HCT116 (cell line): ENCODE results near the gene CPS1. TPM values are rescaled to one million over a fixed set of nuclear protein-coding genes. Genes with fewer than 3 reads are reported as not detected.

Experiments
- ATAC-seq: fragments of 200-7000 bp; cut with Tn5 transposase; 2 replicates; pipeline ENCODE4 v1.9.1; 2020; ENCODE audit warnings: mild to moderate bottlenecking, moderate library complexity
- BruUV-seq: library from RNA; stranded (reverse); fragments of 400-500 nt; replicated peaks from 2 replicates; lab custom pipeline; 2021; lab: Mats Ljungman, UMichigan
- CTCF ChIA-PET: fragments of 300-600 bp; sonication (Branson Sonifier 250); formaldehyde crosslinking; loops from one replicate; lab custom pipeline; 2021; ENCODE audit warnings: antibody characterized with exemption; lab: Charles Lee
- POLR2A ChIA-PET: fragments of 300-600, 350-600 bp; sonication (Branson Sonifier 250); formaldehyde crosslinking; loops from one replicate; lab custom pipeline; 2021; ENCODE audit warnings: antibody characterized with exemption; lab: Charles Lee
- RAD21 ChIA-PET, 2 experiments: fragments of 300-600 bp; sonication (Branson Sonifier 250); formaldehyde crosslinking; loops; one replicate each; lab custom pipeline; 2023; ENCODE audit warnings: low total read pairs in 2 of 2; ENCODE audit not compliant: uncharacterized antibody in 2 of 2, unreplicated experiment in 2 of 2, low non-redundant PET in 1 of 2; lab: Charles Lee
- DNase-seq: peaks from one replicate; pipeline ENCODE4 v3.0.0-alpha.2; 2010; ENCODE audit warnings: low read depth, low spot score
- H2AFZ ChIP-seq: fragments of 200-600 bp; shearing (Covaris generic), sonication (generic); 2 replicates; pipeline ENCODE4 v1.6.1; 2017; ENCODE audit warnings: low read depth, mixed run types, mixed read lengths, antibody characterized with exemption, low read length; ENCODE audit not compliant: poor library complexity, severe bottlenecking
- H3K27ac ChIP-seq: 2 replicates; pipeline ENCODE4 v1.5.1; 2012; ENCODE audit warnings: low read depth, low read length
- H3K27me3 ChIP-seq: fragments of 200-600 bp; sonication (generic); 2 replicates; pipeline ENCODE4 v1.6.1; 2016; ENCODE audit warnings: mixed run types, low read length, mixed read lengths; ENCODE audit not compliant: insufficient read depth
- H3K36me3 ChIP-seq, 2 experiments: fragments of 200-500 bp in 1 of 2; fragments of 200-600 bp in 1 of 2; sonication (Bioruptor generic) in 1 of 2; sonication (generic) in 1 of 2; 2 replicates each; pipeline versions ENCODE4 v1.5.1 to v1.6.1; 2014 to 2016; ENCODE audit warnings: low read length in 2 of 2, inconsistent platforms in 1 of 2, mixed read lengths in 1 of 2, mixed run types in 1 of 2; ENCODE audit not compliant: insufficient read depth in 2 of 2, control insufficient read depth in 1 of 2
- H3K4me1 ChIP-seq, 2 experiments: fragments of 200-600 bp in 1 of 2; sonication (generic) in 1 of 2; 2 replicates each; pipeline versions ENCODE4 v1.5.1 to v1.6.1; 2012 to 2017; ENCODE audit warnings: low read length in 2 of 2, inconsistent platforms in 1 of 2, mild to moderate bottlenecking in 1 of 2, mixed read lengths in 1 of 2, mixed run types in 1 of 2, moderate library complexity in 1 of 2; ENCODE audit not compliant: insufficient read depth in 2 of 2, control insufficient read depth in 1 of 2
- H3K4me2 ChIP-seq: fragments of 200-600 bp; sonication (generic); 2 replicates; pipeline ENCODE4 v1.6.1; 2017; ENCODE audit warnings: mixed run types, low read length, mixed read lengths
- H3K4me3 ChIP-seq, 2 experiments: fragments of 200-600 bp in 1 of 2; sonication (generic) in 1 of 2; replicated peaks in 1 of 2; 2 replicates each; pipeline ENCODE4 v1.5.1; 2011 to 2016; ENCODE audit warnings: low read length in 2 of 2, control low read depth in 1 of 2, low read depth in 1 of 2, mild to moderate bottlenecking in 1 of 2, mixed read lengths in 1 of 2, mixed run types in 1 of 2
- H3K79me2 ChIP-seq: fragments of 200-600 bp; sonication (generic); 2 replicates; pipeline ENCODE4 v1.6.1; 2017; ENCODE audit warnings: mild to moderate bottlenecking, mixed run types, low read length, moderate library complexity, mixed read lengths; ENCODE audit not compliant: insufficient read depth
- H3K9ac ChIP-seq: fragments of 200-600 bp; sonication (generic); 2 replicates; pipeline ENCODE4 v1.6.1; 2016; ENCODE audit warnings: low read length, mixed read lengths
- H3K9me2 ChIP-seq: fragments of 200-600 bp; sonication (generic), shearing (Covaris generic); 2 replicates; pipeline ENCODE4 v1.6.1; 2017; ENCODE audit warnings: mixed run types, mild to moderate bottlenecking, moderate library complexity; ENCODE audit not compliant: insufficient read depth
- H3K9me3 ChIP-seq, 2 experiments: fragments of 200-500 bp in 1 of 2; fragments of 200-600 bp in 1 of 2; sonication (Bioruptor generic) in 1 of 2; sonication (generic) in 1 of 2; 2 replicates each; pipeline ENCODE4 v1.6.1; 2014 to 2017; ENCODE audit warnings: low read length in 2 of 2, mixed read lengths in 2 of 2, inconsistent platforms in 1 of 2, low read depth in 1 of 2, mild to moderate bottlenecking in 1 of 2, mixed run types in 1 of 2, moderate library complexity in 1 of 2; ENCODE audit not compliant: control insufficient read depth in 1 of 2, insufficient read depth in 1 of 2
- H4K20me1 ChIP-seq: fragments of 200-600 bp; sonication (generic), shearing (Covaris generic); 2 replicates; pipeline ENCODE4 v1.6.1; 2017; ENCODE audit warnings: mixed run types, mild to moderate bottlenecking, moderate library complexity; ENCODE audit not compliant: insufficient read depth
- ATF3 ChIP-seq: IDR thresholded peaks from 2 replicates; pipeline ENCODE4 v1.6.1; 2012
- CBX3 ChIP-seq: IDR thresholded peaks from 2 replicates; pipeline ENCODE4 v1.6.1; 2012; ENCODE audit warnings: low read depth
- CEBPB ChIP-seq: IDR thresholded peaks from 2 replicates; pipeline ENCODE4 v1.6.1; 2012; ENCODE audit warnings: low read depth
- CTCF ChIP-seq, 3 experiments: fragments of 200-600 bp in 1 of 3; sonication (generic) in 1 of 3; IDR thresholded peaks in 2 of 3; conservative IDR thresholded peaks in 1 of 3; 2 replicates each; pipeline ENCODE4 v1.5.1; 2012 to 2017; ENCODE audit warnings: low read depth in 2 of 3, low read length in 2 of 3, antibody characterized with exemption in 1 of 3, borderline replicate concordance in 1 of 3, control low read depth in 1 of 3, mild to moderate bottlenecking in 1 of 3, mixed read lengths in 1 of 3, mixed run types in 1 of 3, moderate library complexity in 1 of 3; ENCODE audit not compliant: insufficient read depth in 1 of 3
- EGR1 ChIP-seq: IDR thresholded peaks from 2 replicates; pipeline ENCODE4 v1.6.1; 2012; ENCODE audit warnings: low read depth
- ELF1 ChIP-seq: IDR thresholded peaks from 2 replicates; pipeline ENCODE4 v1.6.1; 2012; ENCODE audit warnings: low read depth, borderline replicate concordance
- EZH2 ChIP-seq: fragments of 200-600 bp; sonication (generic); IDR thresholded peaks from 2 replicates; pipeline ENCODE4 v1.6.1; 2017; ENCODE audit warnings: antibody characterized with exemption, mixed run types
- FOSL1 ChIP-seq: IDR thresholded peaks from 2 replicates; pipeline ENCODE4 v1.6.1; 2012; ENCODE audit warnings: low read depth
- JUND ChIP-seq: IDR thresholded peaks from 2 replicates; pipeline ENCODE4 v1.6.1; 2012
- MAX ChIP-seq: IDR thresholded peaks from 2 replicates; pipeline ENCODE4 v1.6.1; 2012
- POLR2A ChIP-seq: IDR thresholded peaks from 2 replicates; pipeline ENCODE4 v1.7.0; 2011; ENCODE audit warnings: borderline replicate concordance; ENCODE audit not compliant: insufficient read depth, insufficient read length; ENCODE audit errors: extremely low read depth
- RAD21 ChIP-seq: IDR thresholded peaks from 2 replicates; pipeline ENCODE4 v1.6.1; 2012; ENCODE audit warnings: low read depth, mild to moderate bottlenecking
- SIN3A ChIP-seq: IDR thresholded peaks from 2 replicates; pipeline ENCODE4 v1.6.1; 2012; ENCODE audit warnings: low read depth
- SRF ChIP-seq: IDR thresholded peaks from 2 replicates; pipeline ENCODE4 v1.6.1; 2012; ENCODE audit warnings: low read depth
- TCF7L2 ChIP-seq: IDR thresholded peaks from 2 replicates; pipeline ENCODE4 v1.7.0; 2011; ENCODE audit warnings: borderline replicate concordance, inconsistent platforms; ENCODE audit not compliant: insufficient read depth, insufficient read length; ENCODE audit errors: extremely low read depth
- YY1 ChIP-seq: IDR thresholded peaks from 2 replicates; pipeline ENCODE4 v1.6.1; 2011; ENCODE audit warnings: low read length, low read depth, moderate library complexity, mild to moderate bottlenecking; ENCODE audit not compliant: insufficient replicate concordance; ENCODE audit errors: extremely low read depth
- ZBTB33 ChIP-seq: IDR thresholded peaks from 2 replicates; pipeline ENCODE4 v1.6.1; 2011; ENCODE audit warnings: mild to moderate bottlenecking, low read length, moderate library complexity; ENCODE audit not compliant: insufficient replicate concordance; ENCODE audit errors: extremely low read depth
- ZFX ChIP-seq: fragments of 450-650 bp; IDR thresholded peaks from 2 replicates; pipeline ENCODE4 v1.6.1; 2017
- ZNF274 ChIP-seq: fragments of 200-500 bp; sonication (Bioruptor generic); IDR thresholded peaks from 2 replicates; pipeline ENCODE4 v1.6.1; 2014; ENCODE audit warnings: mild to moderate bottlenecking, low read depth, low read length, inconsistent platforms
- intact Hi-C: fragments of 100-400 bp; cut with micrococcal nuclease; formaldehyde crosslinking; loops from 2 replicates; pipeline ENCODE4 v1.10.0; 2022
- total RNA-seq: library from RNA; stranded (reverse); gene quantifications from one replicate; pipeline ENCODE4 v1.2.1, GENCODE V29; 2021; ENCODE audit not compliant: unreplicated experiment

Gene CPS1
- total RNA-seq, 1 experiment from 2014 or later, result 37.5 TPM

- intact Hi-C loops, result no loop called here
- no peak overlapping the region for H3K4me3 ChIP-seq
- H3K9me3 ChIP-seq, result no peaks in the 10 kb centered on the region
- CTCF ChIA-PET, result no interaction called here
- POLR2A ChIA-PET, result no interaction called here
- no peak overlapping the region for H3K27ac ChIP-seq
- no peaks in the 10 kb centered on the region for H3K79me2 ChIP-seq
- no peaks in the 10 kb centered on the region for H3K9me2 ChIP-seq
- DNase-seq (no peak), ATAC-seq (no peak)
- no peaks in the 10 kb centered on the region for H4K20me1 ChIP-seq
- no peaks in the 10 kb centered on the region for H3K27me3 ChIP-seq
- TF ChIP-seq CTCF (IDR thresholded peaks at IDR 0.05 in 2 of 3, conservative IDR thresholded peaks at IDR 0.05 in 1 of 3; ENCODE audit: borderline replicate concordance in 1 of 3, insufficient read depth in 1 of 3, low read depth in 2 of 3, low read length in 2 of 3) (no peak), ELF1 (no peak), CEBPB (no peak), EGR1 (no peak), ZNF274 (no peak), CBX3 (no peak), YY1 (no peak), SIN3A (no peak), ZBTB33 (no peak), RAD21 (no peak), ATF3 (no peak), TCF7L2 (no peak), FOSL1 (no peak), EZH2 (no peak), MAX (no peak), POLR2A (no peak), ZFX (no peak), SRF (no peak), JUND (no peak)
- RAD21 ChIA-PET, result no interaction called here
- BruUV-seq, result no TSS peak
- no peaks in the 10 kb centered on the region for H3K36me3 ChIP-seq
- H3K9ac ChIP-seq, result no peak overlapping the region
- H3K4me1 ChIP-seq, result no peaks in the 10 kb centered on the region
- H2AFZ ChIP-seq, result no peak overlapping the region
- no peak overlapping the region for H3K4me2 ChIP-seq
These were observed 151.5 kb downstream of the CPS1 start for GRCh38 chr2:210707900-210708299.
